CD1c-positive myeloid dendritic cell (primary cell): ENCODE results near the gene OLFML2B.

ENCODE experiments used
- DNase-seq: peaks from one replicate; pipeline ENCODE4 v3.0.0-alpha.2; 2016; ENCODE audit errors: extremely low spot score

OLFML2B gene

GRCh38 chr1:161981126-161981525, 42.5 kb downstream of the OLFML2B start:
- DNase-seq = no peak

- no peak for DNase-seq
Measured at GRCh38 chr1:161978011-161978790, 45.5 kb downstream of the OLFML2B start.

GRCh38 chr1:161973924-161974845, 49.5 kb downstream of the OLFML2B start:
- no peak for DNase-seq

- DNase-seq = no peak
Measured at GRCh38 chr1:161972828-161973227, 50.8 kb downstream of the OLFML2B start.

GRCh38 chr1:161970633-161971032, 53.0 kb downstream of the OLFML2B start:
- no peak for DNase-seq

GRCh38 chr1:161970036-161970435, 53.6 kb downstream of the OLFML2B start:
- no peak for DNase-seq

GRCh38 chr1:161966067-161966466, 57.6 kb downstream of the OLFML2B start:
- no peak for DNase-seq

- no peak for DNase-seq
Measured at GRCh38 chr1:161962091-161962887, 61.4 kb downstream of the OLFML2B start.

GRCh38 chr1:161958425-161958824, 65.2 kb downstream of the OLFML2B start:
- no peak for DNase-seq

GRCh38 chr1:161956930-161957329, 66.7 kb downstream of the OLFML2B start:
- no peak for DNase-seq

GRCh38 chr1:161956097-161956496, 67.6 kb downstream of the OLFML2B start:
- no peak for DNase-seq

GRCh38 chr1:161955606-161956005, 68.1 kb downstream of the OLFML2B start:
- no peak for DNase-seq

- no peak for DNase-seq
Measured at GRCh38 chr1:161954466-161954865, 69.2 kb downstream of the OLFML2B start.

- peak; percentile 58 for DNase-seq
Measured at GRCh38 chr1:161954050-161954449, 69.6 kb downstream of the OLFML2B start.

GRCh38 chr1:161953256-161953920, 70.3 kb downstream of the OLFML2B start:
- DNase-seq = no peak

- DNase-seq = peak; percentile 74
Measured at GRCh38 chr1:161952607-161953172, 71.0 kb downstream of the OLFML2B start.

GRCh38 chr1:161951646-161952045, 72.0 kb downstream of the OLFML2B start:
- DNase-seq = no peak

GRCh38 chr1:161950377-161950776, 73.3 kb downstream of the OLFML2B start:
- DNase-seq = no peak

- DNase-seq = no peak
Measured at GRCh38 chr1:161949548-161949947, 74.1 kb downstream of the OLFML2B start.

- DNase-seq = no peak
Measured at GRCh38 chr1:161948435-161948834, 75.2 kb downstream of the OLFML2B start.
